ENCODE measurements around the gene PRPF40A. TPM values are rescaled to one million over a fixed set of nuclear protein-coding genes. Genes with fewer than 3 reads are reported as not detected.
"Not testable (repeated sequence)": the region's sequence is repeated elsewhere in the genome, so short reads cannot be mapped to it uniquely, and the experiment has no call there.

Gene PRPF40A
- polyA plus RNA-seq, 3 donors, result 56.0 to 95.4 (median 66.6) TPM

DNA sequence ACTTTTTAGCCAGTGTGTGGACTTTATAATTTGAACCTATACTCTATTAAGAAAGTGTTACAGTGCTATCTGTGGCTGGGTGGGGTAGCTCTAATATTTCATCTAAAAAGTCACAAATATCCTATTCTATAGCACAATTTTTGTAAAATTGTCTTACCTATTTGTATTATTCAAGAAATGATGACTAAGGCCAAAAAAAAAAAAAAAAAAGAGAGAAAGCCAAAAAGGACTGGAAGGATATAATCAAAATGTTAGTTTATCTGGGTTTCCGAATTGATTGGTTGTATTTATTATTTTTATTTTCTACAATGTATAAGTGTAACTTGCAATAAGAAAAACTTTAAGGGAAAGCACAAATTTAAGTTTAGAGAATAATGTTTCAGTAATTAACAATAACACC lies 6.7 kb upstream of the PRPF40A start:
- Histone ChIP-seq H3K4me2 (replicated peaks; ENCODE audit: extremely low read depth, low read length, poor library complexity, severe bottlenecking) (no peak overlapping the region), H3K4me1 (ENCODE audit: control insufficient read depth in 1 of 2, insufficient read depth in 2 of 2, low read length in 2 of 2) (peaks cover 14 to 18% of the 10 kb centered on the region in 2 donors), H3K79me2 (ENCODE audit: insufficient read depth, low read length) (peaks cover 98% of the 10 kb centered on the region), H3K9me3 (replicated peaks in 1 of 2; ENCODE audit: control insufficient read depth in 1 of 2, insufficient read depth in 1 of 2, low read length in 2 of 2) (no peaks in the 10 kb centered on the region), H3K4me3 (replicated peaks in 1 of 3; ENCODE audit: low read depth in 2 of 3, low read length in 3 of 3) (no peak overlapping the region), H3K27me3 (ENCODE audit: control insufficient read depth in 2 of 2, insufficient read depth in 2 of 2, low read length in 2 of 2) (no peaks in the 10 kb centered on the region), H4K20me1 (ENCODE audit: insufficient read depth, low read length) (peaks cover 13% of the 10 kb centered on the region), H3K9ac (ENCODE audit: insufficient read depth, low read length, poor library complexity, severe bottlenecking) (no peak overlapping the region), H2AFZ (ENCODE audit: insufficient read depth, low read depth, low read length, poor library complexity, severe bottlenecking) (no peak overlapping the region), H3K36me3 (replicated peaks in 1 of 2; ENCODE audit: control insufficient read depth in 1 of 2, insufficient read depth in 2 of 2, low read length in 2 of 2) (peaks cover 3 to 52% of the 10 kb centered on the region in 2 donors), H3K27ac (ENCODE audit: low read depth in 1 of 2, low read length in 2 of 2) (no peak overlapping the region)
- TF ChIP-seq, protein P1, sequence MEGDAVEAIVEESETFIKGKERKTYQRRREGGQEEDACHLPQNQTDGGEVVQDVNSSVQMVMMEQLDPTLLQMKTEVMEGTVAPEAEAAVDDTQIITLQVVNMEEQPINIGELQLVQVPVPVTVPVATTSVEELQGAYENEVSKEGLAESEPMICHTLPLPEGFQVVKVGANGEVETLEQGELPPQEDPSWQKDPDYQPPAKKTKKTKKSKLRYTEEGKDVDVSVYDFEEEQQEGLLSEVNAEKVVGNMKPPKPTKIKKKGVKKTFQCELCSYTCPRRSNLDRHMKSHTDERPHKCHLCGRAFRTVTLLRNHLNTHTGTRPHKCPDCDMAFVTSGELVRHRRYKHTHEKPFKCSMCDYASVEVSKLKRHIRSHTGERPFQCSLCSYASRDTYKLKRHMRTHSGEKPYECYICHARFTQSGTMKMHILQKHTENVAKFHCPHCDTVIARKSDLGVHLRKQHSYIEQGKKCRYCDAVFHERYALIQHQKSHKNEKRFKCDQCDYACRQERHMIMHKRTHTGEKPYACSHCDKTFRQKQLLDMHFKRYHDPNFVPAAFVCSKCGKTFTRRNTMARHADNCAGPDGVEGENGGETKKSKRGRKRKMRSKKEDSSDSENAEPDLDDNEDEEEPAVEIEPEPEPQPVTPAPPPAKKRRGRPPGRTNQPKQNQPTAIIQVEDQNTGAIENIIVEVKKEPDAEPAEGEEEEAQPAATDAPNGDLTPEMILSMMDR (IDR thresholded peaks at IDR 0.05), result no peak
- no peak for DNase-seq
- no peak overlapping the region for H3K27ac Mint-ChIP-seq
- H3K36me3 Mint-ChIP-seq, result peaks cover 12 to 32% of the 10 kb centered on the region in 2 donors
- WGBS (ENCODE audit: insufficient coverage), result no CpG with 5 or more reads among the region's 1 CpG
- H3K4me3 Mint-ChIP-seq, result no peak overlapping the region
- H3K27me3 Mint-ChIP-seq (ENCODE audit: low read depth in 3 of 3), result peaks cover 0 to 2% (median 0%) of the 10 kb centered on the region in 3 donors
- no peaks in the 10 kb centered on the region for H3K9me3 Mint-ChIP-seq
- peaks cover 22% of the 10 kb centered on the region for H3K4me1 Mint-ChIP-seq
- intact Hi-C loops (cut with micrococcal nuclease), result no loop called here

DNA sequence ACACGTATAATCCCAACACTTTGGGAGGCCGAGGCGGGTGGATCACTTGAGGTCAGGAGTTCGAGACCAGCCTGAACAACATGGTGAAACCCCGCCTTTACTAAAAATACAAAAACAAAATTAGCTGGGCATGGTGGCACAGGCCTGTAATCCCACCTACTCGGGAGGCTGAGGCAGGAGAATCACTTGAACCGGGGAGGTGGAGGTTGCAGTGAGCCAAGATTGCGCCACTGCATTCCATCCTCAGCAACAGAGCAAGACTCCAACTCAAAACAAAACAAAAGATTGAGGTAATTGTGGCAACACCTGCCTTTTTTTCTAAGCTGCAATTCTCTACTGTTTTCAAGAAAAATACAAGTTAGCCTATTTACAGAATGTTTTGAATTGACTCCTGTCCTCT lies 5.4 kb upstream of the PRPF40A start:
- Histone ChIP-seq H3K36me3 (replicated peaks in 1 of 2; ENCODE audit: control insufficient read depth in 1 of 2, insufficient read depth in 2 of 2, low read length in 2 of 2) (peaks cover 3 to 52% of the 10 kb centered on the region in 2 donors), H3K4me1 (ENCODE audit: control insufficient read depth in 1 of 2, insufficient read depth in 2 of 2, low read length in 2 of 2) (peaks cover 15 to 18% of the 10 kb centered on the region in 2 donors), H3K79me2 (ENCODE audit: insufficient read depth, low read length) (peaks cover 91% of the 10 kb centered on the region), H4K20me1 (ENCODE audit: insufficient read depth, low read length) (peaks cover 13% of the 10 kb centered on the region)
- H3K9ac ChIP-seq (ENCODE audit: insufficient read depth, low read length, poor library complexity, severe bottlenecking); H2AFZ ChIP-seq (ENCODE audit: insufficient read depth, low read depth, low read length, poor library complexity, severe bottlenecking); H3K4me3 ChIP-seq (replicated peaks in 1 of 3; ENCODE audit: low read depth in 2 of 3, low read length in 3 of 3); H3K9me3 Mint-ChIP-seq; H3K27me3 ChIP-seq (ENCODE audit: control insufficient read depth in 2 of 2, insufficient read depth in 2 of 2, low read length in 2 of 2); intact Hi-C loops (cut with micrococcal nuclease); H3K27me3 Mint-ChIP-seq (ENCODE audit: low read depth in 3 of 3); H3K4me2 ChIP-seq (replicated peaks; ENCODE audit: extremely low read depth, low read length, poor library complexity, severe bottlenecking); H3K27ac ChIP-seq (ENCODE audit: low read depth in 1 of 2, low read length in 2 of 2); H3K9me3 ChIP-seq (replicated peaks in 1 of 2; ENCODE audit: control insufficient read depth in 1 of 2, insufficient read depth in 1 of 2, low read length in 2 of 2); DNase-seq; H3K4me3 Mint-ChIP-seq: not testable (repeated sequence)
- peaks cover 12 to 32% of the 10 kb centered on the region in 2 donors for H3K36me3 Mint-ChIP-seq
- 90% methylated on average over 2 of the region's 8 CpGs for WGBS (ENCODE audit: insufficient coverage)
- peaks cover 20% of the 10 kb centered on the region for H3K4me1 Mint-ChIP-seq
- H3K27ac Mint-ChIP-seq, result peak overlapping the region in 1 of 7 donors; percentile 32
